22Rv1 (cell line): ENCODE results near the gene MTCL1.

Source experiments
- H3K27ac ChIP-seq: fragments of 450-650 bp; 2 replicates; pipeline ENCODE4 v1.5.1; 2017
- CTCF ChIP-seq: fragments of 450-650 bp; IDR thresholded peaks from 2 replicates; pipeline ENCODE4 v1.5.1; 2017; ENCODE audit warnings: mild to moderate bottlenecking
- ZFX ChIP-seq: fragments of 450-650 bp; IDR thresholded peaks from 2 replicates; pipeline ENCODE4 v1.6.1; 2017; ENCODE audit warnings: antibody characterized with exemption, borderline replicate concordance

The MTCL1 gene

GRCh38 chr18:8705961-8706790 lies 820 bp downstream of the MTCL1 start:
- no peak for TF ChIP-seq ZFX
- no peak for TF ChIP-seq CTCF
- H3K27ac ChIP-seq: no peak overlapping the region

GRCh38 chr18:8706791-8707555 lies 1.6 kb downstream of the MTCL1 start:
- H3K27ac ChIP-seq: no peak overlapping the region
- no peak for TF ChIP-seq ZFX
- no peak for TF ChIP-seq CTCF

GRCh38 chr18:8707556-8708300 lies 2.4 kb downstream of the MTCL1 start:
- TF ChIP-seq ZFX (no peak), CTCF (no peak)
- H3K27ac ChIP-seq: no peak overlapping the region

- TF ChIP-seq ZFX (no peak), CTCF (no peak)
- H3K27ac ChIP-seq: no peak overlapping the region
These were observed 3.3 kb downstream of the MTCL1 start for GRCh38 chr18:8708670-8709069.

GRCh38 chr18:8709248-8710059 lies 4.1 kb downstream of the MTCL1 start:
- H3K27ac ChIP-seq: no peak overlapping the region
- TF ChIP-seq ZFX (no peak), CTCF (no peak)

GRCh38 chr18:8711736-8712135 lies 6.4 kb downstream of the MTCL1 start:
- no peak overlapping the region for H3K27ac ChIP-seq

More at GRCh38 chr18:8711736-8712135, 6.4 kb downstream of the MTCL1 start:
- TF ChIP-seq CTCF: no peak
- TF ChIP-seq ZFX: no peak
